Gastrocnemius medialis (tissue), 4 donors: ENCODE measurements around the gene CNPY3. TPM values are rescaled to one million over a fixed set of nuclear protein-coding genes. Genes with fewer than 3 reads are reported as not detected.
A peak's percentile ranks its signal among the peaks of the same experiment; 100 is the strongest.

Experiments used
- ATAC-seq, 2 donors: fragments of 150-250 bp; one replicate each; pipeline ENCODE4 v1.9.1; 2016
- DNase-seq, 2 donors: peaks; one replicate each; pipeline ENCODE4 v3.0.0-alpha.2; 2019
- H3K27ac ChIP-seq, 4 donors: fragments of 200-600 bp; sonication (generic); 1 replicate in 1 of 4; 2 replicates in 3 of 4; pipeline ENCODE4 v1.5.1; 2016 to 2018; ENCODE audit warnings: mild to moderate bottlenecking in 2 of 4, moderate library complexity in 1 of 4
- H3K27me3 ChIP-seq, 3 donors: fragments of 200-600 bp; sonication (generic) in 2 of 3; 1 replicate in 1 of 3; 2 replicates in 2 of 3; pipeline versions ENCODE4 v1.5.1 to v1.6.0; 2016 to 2019; ENCODE audit warnings: mild to moderate bottlenecking in 1 of 3, moderate library complexity in 1 of 3
- H3K36me3 ChIP-seq, 2 donors: fragments of 200-600 bp; sonication (generic) in 1 of 2; one replicate each; pipeline ENCODE4 v1.5.1; 2017 to 2018
- H3K4me1 ChIP-seq, 2 donors: fragments of 200-600 bp; sonication (generic) in 1 of 2; one replicate each; pipeline ENCODE4 v1.5.1; 2016 to 2017; ENCODE audit warnings: mild to moderate bottlenecking in 2 of 2
- H3K4me3 ChIP-seq, 4 donors: fragments of 200-600 bp; sonication (generic) in 3 of 4; 1 replicate in 1 of 4; 2 replicates in 3 of 4; pipeline ENCODE4 v1.5.1; 2016 to 2019; ENCODE audit warnings: mild to moderate bottlenecking in 2 of 4
- H3K9me3 ChIP-seq, 3 donors: fragments of 200-600 bp; sonication (generic) in 2 of 3; 1 replicate in 1 of 3; 2 replicates in 2 of 3; pipeline ENCODE4 v1.5.1; 2016 to 2019
- POLR2A ChIP-seq, 2 donors: fragments of 450-650 bp; IDR thresholded peaks; one replicate each; pipeline ENCODE4 v1.6.1; 2017; ENCODE audit warnings: antibody characterized with exemption in 2 of 2, mild to moderate bottlenecking in 2 of 2, moderate library complexity in 2 of 2
- in situ Hi-C, 4 donors: fragments of 200-750 bp; cut with MboI; loops; one replicate each; pipeline versions ENCODE4 v1.15.0 to v1.8.0; 2017; ENCODE audit warnings: low sequenced_read_pairs in 4 of 4
- intact Hi-C: fragments of 100-400 bp; cut with DNase I; formaldehyde crosslinking; loops from one replicate; pipeline ENCODE4 v1.15.1; 2023; ENCODE audit warnings: low total_unique reads
- total RNA-seq, 4 donors: library from RNA; depleted of rRNA; stranded (reverse); fragments of >200 nt; gene quantifications; one replicate each; pipeline versions ENCODE4 v1.1.0 to v1.2.3, GENCODE V29; 2016
- TF ChIP-seq, protein P1 (sequence below), 5 experiments: fragments of 450-650 bp in 3 of 5; fragments of 200-600 bp in 2 of 5; sonication (generic) in 2 of 5; IDR thresholded peaks in 4 of 5; conservative IDR thresholded peaks in 1 of 5; 1 replicate in 4 of 5; 2 replicates in 1 of 5; pipeline ENCODE4 v1.5.1; 2016 to 2019; ENCODE audit warnings: antibody characterized with exemption in 5 of 5, mild to moderate bottlenecking in 3 of 5, moderate library complexity in 3 of 5

The CNPY3 gene
- total RNA-seq, 4 donors from 2014 or later, result 7.1 to 13.5 (median 9.3) TPM

- no peaks in the 10 kb centered on the region for H3K9me3 ChIP-seq
- H3K4me3 ChIP-seq, result no peak overlapping the region
- TF ChIP-seq, protein P1, sequence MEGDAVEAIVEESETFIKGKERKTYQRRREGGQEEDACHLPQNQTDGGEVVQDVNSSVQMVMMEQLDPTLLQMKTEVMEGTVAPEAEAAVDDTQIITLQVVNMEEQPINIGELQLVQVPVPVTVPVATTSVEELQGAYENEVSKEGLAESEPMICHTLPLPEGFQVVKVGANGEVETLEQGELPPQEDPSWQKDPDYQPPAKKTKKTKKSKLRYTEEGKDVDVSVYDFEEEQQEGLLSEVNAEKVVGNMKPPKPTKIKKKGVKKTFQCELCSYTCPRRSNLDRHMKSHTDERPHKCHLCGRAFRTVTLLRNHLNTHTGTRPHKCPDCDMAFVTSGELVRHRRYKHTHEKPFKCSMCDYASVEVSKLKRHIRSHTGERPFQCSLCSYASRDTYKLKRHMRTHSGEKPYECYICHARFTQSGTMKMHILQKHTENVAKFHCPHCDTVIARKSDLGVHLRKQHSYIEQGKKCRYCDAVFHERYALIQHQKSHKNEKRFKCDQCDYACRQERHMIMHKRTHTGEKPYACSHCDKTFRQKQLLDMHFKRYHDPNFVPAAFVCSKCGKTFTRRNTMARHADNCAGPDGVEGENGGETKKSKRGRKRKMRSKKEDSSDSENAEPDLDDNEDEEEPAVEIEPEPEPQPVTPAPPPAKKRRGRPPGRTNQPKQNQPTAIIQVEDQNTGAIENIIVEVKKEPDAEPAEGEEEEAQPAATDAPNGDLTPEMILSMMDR (IDR thresholded peaks at IDR 0.05 in 4 of 5, conservative IDR thresholded peaks at IDR 0.05 in 1 of 5), result no peak
- TF ChIP-seq POLR2A (IDR thresholded peaks at IDR 0.05), result no peak
- peaks cover 0 to 14% of the 10 kb centered on the region in 2 donors for H3K36me3 ChIP-seq
- no peak overlapping the region for H3K27ac ChIP-seq
- no peak for DNase-seq
- H3K4me1 ChIP-seq, result peaks cover 34 to 41% of the 10 kb centered on the region in 2 donors
- intact Hi-C loops (no loop called here), in situ Hi-C loops (no loop called here)
- ATAC-seq, result no peak
- H3K27me3 ChIP-seq, result no peaks in the 10 kb centered on the region
Observed at GRCh38 chr6:42987533-42988451, 58.5 kb downstream of the CNPY3 start.

GRCh38 chr6:42988486-42989020 is 59.3 kb downstream of the CNPY3 start:
- no peaks in the 10 kb centered on the region for H3K9me3 ChIP-seq
- peaks cover 34 to 41% of the 10 kb centered on the region in 2 donors for H3K4me1 ChIP-seq
- H3K4me3 ChIP-seq, result no peak overlapping the region
- TF ChIP-seq, protein P1 (IDR thresholded peaks at IDR 0.05 in 4 of 5, conservative IDR thresholded peaks at IDR 0.05 in 1 of 5), result no peak
- no peak for TF ChIP-seq POLR2A (IDR thresholded peaks at IDR 0.05)
- H3K27ac ChIP-seq, result no peak overlapping the region
- peak in 1 of 2 donors; percentile 31 for DNase-seq
- in situ Hi-C loops, result no loop called here
- peaks cover 0 to 14% of the 10 kb centered on the region in 2 donors for H3K36me3 ChIP-seq
- ATAC-seq, result no peak
- intact Hi-C loops, result no loop called here
- no peaks in the 10 kb centered on the region for H3K27me3 ChIP-seq

Other genes starting within 250 kb of the CNPY3 start
- 1 to 10 TPM in 2 of 4 donors, under 1 TPM in 2; 0.16 to 3.8 (median 1.8) TPM for gene PRPH2, start 206.9 kb upstream of the CNPY3 start, total RNA-seq
- gene TBCC, start 183.4 kb upstream of the CNPY3 start, total RNA-seq, result 10 to 100 TPM; 33.2 to 61.8 (median 45.1) TPM
- 10 to 100 TPM in 2 of 4 donors, 1 to 10 TPM in 2; 7.9 to 10.2 (median 9.7) TPM for gene BICRAL, start 147.4 kb upstream of the CNPY3 start, total RNA-seq
- gene RPL7L1, start 49.9 kb upstream of the CNPY3 start, total RNA-seq, result 10 to 100 TPM; 59.6 to 87.1 (median 65.2) TPM
- gene PTCRA, start 13.4 kb upstream of the CNPY3 start, total RNA-seq, result not detected
- gene GNMT, start 31.3 kb downstream of the CNPY3 start, total RNA-seq, result 1 to 10 TPM in 1 of 4 donors, under 1 TPM in 2, not detected in 1; 0.42 to 1.1 (median 0.61) TPM
- 10 to 100 TPM in 2 of 4 donors, 1 to 10 TPM in 2; 7.4 to 45.1 (median 12.6) TPM for gene PEX6, start 49.7 kb downstream of the CNPY3 start, total RNA-seq
- 10 to 100 TPM; 44.3 to 68.2 (median 52.6) TPM for gene PPP2R5D, start 55.1 kb downstream of the CNPY3 start, total RNA-seq
- 10 to 100 TPM; 25.0 to 33.5 (median 25.9) TPM for gene MEA1, start 84.5 kb downstream of the CNPY3 start, total RNA-seq
- 100 to 1,000 TPM in 2 of 4 donors, 10 to 100 TPM in 2; 66.5 to 164 (median 119) TPM for gene KLHDC3, start 84.8 kb downstream of the CNPY3 start, total RNA-seq
- 10 to 100 TPM; 37.7 to 64.3 (median 51.0) TPM for gene RRP36, start 92.1 kb downstream of the CNPY3 start, total RNA-seq
- gene CUL7, start 124.4 kb downstream of the CNPY3 start, total RNA-seq, result 10 to 100 TPM; 11.9 to 21.3 (median 15.4) TPM
- 10 to 100 TPM; 34.1 to 64.9 (median 41.1) TPM for gene MRPL2, start 130.0 kb downstream of the CNPY3 start, total RNA-seq
- 10 to 100 TPM; 12.2 to 19.3 (median 14.6) TPM for gene KLC4, start 130.2 kb downstream of the CNPY3 start, total RNA-seq
- gene PTK7, start 146.8 kb downstream of the CNPY3 start, total RNA-seq, result under 1 TPM; 0.15 to 0.64 (median 0.24) TPM
- gene SRF, start 241.8 kb downstream of the CNPY3 start, total RNA-seq, result 10 to 100 TPM; 35.2 to 54.7 (median 44.9) TPM